Measurements from ENCODE around the gene AK2. TPM values are rescaled to one million over a fixed set of nuclear protein-coding genes. Genes with fewer than 3 reads are reported as not detected.

The AK2 gene
- total and polyA plus RNA-seq, 2 donors (not counting 3 experiments of a cell fraction or from before 2014, with no cell fraction given): 107 to 134 TPM

DNA sequence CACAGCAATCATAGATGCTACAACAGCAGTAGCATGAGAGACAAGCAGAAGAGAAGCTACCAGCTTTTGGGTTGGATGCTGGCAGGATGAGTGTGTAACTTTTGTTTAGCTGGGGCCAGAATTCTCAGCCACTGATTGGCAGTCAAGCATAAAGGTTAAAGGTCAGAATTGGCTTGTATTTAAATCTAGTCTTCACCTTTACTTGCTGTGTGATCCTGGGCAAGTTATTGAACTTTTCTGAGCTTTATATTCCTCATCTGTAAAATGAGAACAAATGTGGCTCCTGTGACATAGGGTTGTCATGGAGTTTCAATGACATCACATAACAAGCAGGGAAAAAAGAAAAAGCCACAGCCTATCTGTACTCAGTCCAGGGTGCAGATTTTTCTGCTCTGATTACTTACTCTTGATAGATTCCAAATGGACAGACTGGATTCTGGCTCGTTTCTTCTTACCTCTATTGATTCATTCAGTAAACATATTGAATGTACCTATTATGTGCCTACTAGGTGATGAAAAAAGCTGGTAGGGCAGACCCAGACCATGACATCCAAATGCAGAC is 41.4 kb upstream of the AK2 start:
- CTCF ChIA-PET: interaction anchor here (0.5 to 1.2 kb wide), 3 partner anchors 145 to 237 kb away, joined by 3 to 4 read pairs (median 4); no protein-coding TSS in a partner anchor
- TF ChIP-seq JUN (IDR thresholded peaks at IDR 0.05; ENCODE audit: borderline replicate concordance, insufficient read depth, insufficient read length, low read depth) (no peak), EZH2 (IDR thresholded peaks at IDR 0.05; ENCODE audit: borderline replicate concordance, low read depth, low read length, severe bottlenecking) (no peak), CTCF (IDR thresholded peaks at IDR 0.05; ENCODE audit: extremely low read depth in 1 of 2, insufficient read depth in 1 of 2, low read depth in 1 of 2, low read length in 2 of 2) (no peak), MYC (IDR thresholded peaks at IDR 0.05; ENCODE audit: low read depth, low read length) (no peak), FOS (IDR thresholded peaks at IDR 0.05; ENCODE audit: borderline replicate concordance, insufficient read depth, low read length) (no peak), GATA2 (IDR thresholded peaks at IDR 0.05; ENCODE audit: insufficient read depth, insufficient read length, low read depth, low read length) (no peak)
- TF ChIP-seq, protein P1, sequence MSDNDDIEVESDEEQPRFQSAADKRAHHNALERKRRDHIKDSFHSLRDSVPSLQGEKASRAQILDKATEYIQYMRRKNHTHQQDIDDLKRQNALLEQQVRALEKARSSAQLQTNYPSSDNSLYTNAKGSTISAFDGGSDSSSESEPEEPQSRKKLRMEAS (IDR thresholded peaks at IDR 0.05; ENCODE audit: insufficient read depth, insufficient read length): no peak
- Histone ChIP-seq H2AFZ (ENCODE audit: low read depth, low read length) (no peak overlapping the region), H4K20me1 (replicated peaks; ENCODE audit: control insufficient read depth, extremely low read depth, insufficient read depth, low read length) (no peaks in the 10 kb centered on the region), H3K79me2 (ENCODE audit: control insufficient read depth, insufficient read depth, low read length) (no peaks in the 10 kb centered on the region), H3K36me3 (ENCODE audit: control insufficient read depth in 2 of 2, extremely low read depth in 1 of 2, insufficient read depth in 2 of 2, low read length in 2 of 2) (no peaks in the 10 kb centered on the region), H3K27ac (ENCODE audit: insufficient read depth, low read depth, low read length) (no peak overlapping the region), H3K4me3 (replicated peaks in 1 of 3; ENCODE audit: insufficient read depth in 1 of 3, low read depth in 1 of 3, low read length in 3 of 3) (no peak overlapping the region), H3K9ac (replicated peaks; ENCODE audit: extremely low read depth, insufficient read depth, low read length) (no peak overlapping the region), H3K4me2 (ENCODE audit: insufficient read depth, low read length) (no peak overlapping the region), H3K27me3 (ENCODE audit: control insufficient read depth in 2 of 2, insufficient read depth in 2 of 2, low read length in 2 of 2) (peaks cover 11 to 13% of the 10 kb centered on the region in 2 experiments), H3K4me1 (ENCODE audit: control insufficient read depth, extremely low read depth, insufficient read depth, low read length) (peaks cover 10% of the 10 kb centered on the region), H3K9me3 (replicated peaks; ENCODE audit: control insufficient read depth, insufficient read depth, low read length) (no peaks in the 10 kb centered on the region), H3K9me1 (replicated peaks; ENCODE audit: control insufficient read depth, extremely low read depth, insufficient read depth, low read length) (no peaks in the 10 kb centered on the region)
- FAIRE-seq: no peak
- dilution Hi-C loops (cut with MboI; ENCODE audit: extremely low pct_ligation_motif_present, low sequenced_read_pairs): no loop called here
- POLR2A ChIA-PET: no interaction called here
- no peak for DNase-seq (ENCODE audit: low read depth, low spot score)
- intact Hi-C loops (cut with micrococcal nuclease): no loop called here
- BruUV-seq (replicated peaks): no TSS peak
